Endothelial cell of umbilical vein (primary cell): ENCODE results near the gene BCL11A. TPM values are rescaled to one million over a fixed set of nuclear protein-coding genes. Genes with fewer than 3 reads are reported as not detected.

Experiments used
- BruUV-seq: library from RNA; stranded (reverse); fragments of 400-500 nt; replicated peaks from 2 replicates; lab custom pipeline; 2021; lab: Mats Ljungman, UMichigan
- CTCF ChIA-PET: fragments of 300-600, 350-600 bp; sonication (Branson Sonifier 250); formaldehyde crosslinking; loops from one replicate; lab custom pipeline; 2021; ENCODE audit warnings: antibody characterized with exemption, inconsistent platforms; lab: Charles Lee
- POLR2A ChIA-PET: fragments of 300-600, 350-600 bp; sonication (Branson Sonifier 250); formaldehyde crosslinking; loops from one replicate; lab custom pipeline; 2021; ENCODE audit warnings: antibody characterized with exemption, inconsistent platforms; lab: Charles Lee
- DNase-seq: peaks from one replicate; pipeline ENCODE4 v3.0.0-alpha.2; 2011; ENCODE audit warnings: low read depth, low spot score
- FAIRE-seq: peaks from 2 replicates; lab custom pipeline; 2011; peaks lifted over from hg19 to GRCh38; lab: Jason Lieb, UNC
- H2AFZ ChIP-seq: 2 replicates; pipeline ENCODE4 v1.6.0; 2012; ENCODE audit warnings: low read depth, low read length, control low read depth, inconsistent platforms
- H3K27ac ChIP-seq: 2 replicates; pipeline ENCODE4 v1.5.1; 2011; ENCODE audit warnings: low read depth, mild to moderate bottlenecking, control low read depth, low read length, moderate library complexity; ENCODE audit not compliant: insufficient read depth
- H3K27me3 ChIP-seq, 2 experiments: 2 replicates each; pipeline versions ENCODE4 v1.6.0 to v1.6.1; 2011; ENCODE audit warnings: low read length in 2 of 2, mixed read lengths in 1 of 2; ENCODE audit not compliant: control insufficient read depth in 2 of 2, insufficient read depth in 2 of 2
- H3K36me3 ChIP-seq, 2 experiments: 2 replicates in 1 of 2; 3 replicates in 1 of 2; pipeline ENCODE4 v1.5.1; 2011; ENCODE audit warnings: low read length in 2 of 2, mild to moderate bottlenecking in 1 of 2, moderate library complexity in 1 of 2; ENCODE audit not compliant: control insufficient read depth in 2 of 2, insufficient read depth in 2 of 2; ENCODE audit errors: extremely low read depth in 1 of 2
- H3K4me1 ChIP-seq: 3 replicates; pipeline ENCODE4 v1.5.1; 2011; ENCODE audit warnings: mild to moderate bottlenecking, low read length; ENCODE audit not compliant: control insufficient read depth, insufficient read depth; ENCODE audit errors: extremely low read depth
- H3K4me2 ChIP-seq: 2 replicates; pipeline ENCODE4 v1.6.1; 2011; ENCODE audit warnings: low read length, control low read depth, mixed read lengths; ENCODE audit not compliant: insufficient read depth
- H3K4me3 ChIP-seq, 3 experiments: fragments of 200-600 bp in 1 of 3; sonication (generic), shearing (Covaris generic) in 1 of 3; replicated peaks in 1 of 3; 2 replicates each; pipeline ENCODE4 v1.5.1; 2011 to 2016; ENCODE audit warnings: control low read depth in 3 of 3, low read length in 3 of 3, mild to moderate bottlenecking in 2 of 3, inconsistent platforms in 1 of 3, low read depth in 1 of 3, moderate library complexity in 1 of 3; ENCODE audit not compliant: insufficient read depth in 1 of 3
- H3K79me2 ChIP-seq: 2 replicates; pipeline ENCODE4 v1.6.0; 2012; ENCODE audit warnings: low read length, inconsistent platforms; ENCODE audit not compliant: control insufficient read depth, insufficient read depth
- H3K9ac ChIP-seq: replicated peaks from 2 replicates; pipeline ENCODE3; 2011; ENCODE audit warnings: low read length, control low read depth; ENCODE audit not compliant: insufficient read depth; ENCODE audit errors: extremely low read depth
- H3K9me1 ChIP-seq: replicated peaks from 3 replicates; pipeline ENCODE4 v1.6.0; 2011; ENCODE audit warnings: mild to moderate bottlenecking, low read length; ENCODE audit not compliant: control insufficient read depth, insufficient read depth; ENCODE audit errors: extremely low read depth
- H3K9me3 ChIP-seq: replicated peaks from 2 replicates; pipeline ENCODE4 v1.5.1; 2012; ENCODE audit warnings: low read length, inconsistent platforms; ENCODE audit not compliant: control insufficient read depth, insufficient read depth
- H4K20me1 ChIP-seq: replicated peaks from 2 replicates; pipeline ENCODE3; 2011; ENCODE audit warnings: mild to moderate bottlenecking, low read length; ENCODE audit not compliant: control insufficient read depth, insufficient read depth; ENCODE audit errors: extremely low read depth
- EZH2 ChIP-seq: IDR thresholded peaks from 2 replicates; pipeline ENCODE4 v1.6.1; 2012; ENCODE audit warnings: borderline replicate concordance, low read depth, mild to moderate bottlenecking, moderate library complexity, low read length, inconsistent platforms; ENCODE audit not compliant: severe bottlenecking
- FOS ChIP-seq: IDR thresholded peaks from 2 replicates; pipeline ENCODE4 v1.6.1; 2011; ENCODE audit warnings: mild to moderate bottlenecking, low read length, moderate library complexity, borderline replicate concordance; ENCODE audit not compliant: insufficient read depth
- GATA2 ChIP-seq: IDR thresholded peaks from 2 replicates; pipeline ENCODE4 v1.7.0; 2011; ENCODE audit warnings: low read depth, mild to moderate bottlenecking, moderate library complexity, mixed read lengths, low read length; ENCODE audit not compliant: insufficient read length, insufficient read depth
- JUN ChIP-seq: IDR thresholded peaks from 2 replicates; pipeline ENCODE4 v1.6.1; 2011; ENCODE audit warnings: borderline replicate concordance, low read depth; ENCODE audit not compliant: insufficient read length, insufficient read depth
- MAX ChIP-seq: IDR thresholded peaks from 2 replicates; pipeline ENCODE4 v1.6.1; 2011; ENCODE audit not compliant: insufficient read depth, insufficient read length
- MYC ChIP-seq: IDR thresholded peaks from one replicate; pipeline ENCODE4 v1.6.1; 2011; ENCODE audit warnings: mild to moderate bottlenecking, low read depth, low read length
- POLR2A ChIP-seq: IDR thresholded peaks from 2 replicates; pipeline ENCODE4 v1.6.1; 2012; ENCODE audit warnings: low read depth, mild to moderate bottlenecking, control low read depth, low read length
- POLR2AphosphoS5 ChIP-seq: IDR thresholded peaks from 2 replicates; pipeline ENCODE4 v1.6.1; 2012; ENCODE audit warnings: low read depth, mild to moderate bottlenecking, control low read depth, low read length, moderate library complexity; ENCODE audit not compliant: insufficient read depth
- dilution Hi-C: fragments of 300-500 bp; cut with MboI; formaldehyde crosslinking; loops from one replicate; pipeline ENCODE4 v1.15.0; 2019; ENCODE audit warnings: low sequenced_read_pairs; ENCODE audit not compliant: extremely low pct_ligation_motif_present
- intact Hi-C: fragments of 100-400 bp; cut with micrococcal nuclease; formaldehyde crosslinking; loops from one replicate; pipeline ENCODE4 v1.10.0; 2022
- polyA plus RNA-seq, 4 experiments: library from polyadenylated mRNA; depleted of rRNA in 3 of 4; stranded (reverse) in 3 of 4; unstranded in 1 of 4; fragments of >200 nt; gene quantifications; 2 replicates each; pipeline versions ENCODE4 v1.2.1 to v1.2.3, GENCODE V29; 2011 to 2012; ENCODE audit warnings: missing spikeins in 1 of 4
- total RNA-seq: library from RNA; stranded (reverse); gene quantifications from 2 replicates; pipeline ENCODE4 v1.2.3, GENCODE V29; 2021
- TF ChIP-seq, protein P1 (sequence below), 2 donors: IDR thresholded peaks; 1 replicate in 1 of 2; 2 replicates in 1 of 2; pipeline ENCODE4 v1.5.1; 2011; ENCODE audit warnings: low read length in 2 of 2, mild to moderate bottlenecking in 2 of 2, moderate library complexity in 2 of 2, control low read depth in 1 of 2, inconsistent platforms in 1 of 2, low read depth in 1 of 2; ENCODE audit not compliant: insufficient read depth in 1 of 2; ENCODE audit errors: extremely low read depth in 1 of 2

The BCL11A gene
- total and polyA plus RNA-seq, 2 donors (not counting 3 experiments of a cell fraction or from before 2014, with no cell fraction given), result 0.12 to 0.88 TPM

DNA sequence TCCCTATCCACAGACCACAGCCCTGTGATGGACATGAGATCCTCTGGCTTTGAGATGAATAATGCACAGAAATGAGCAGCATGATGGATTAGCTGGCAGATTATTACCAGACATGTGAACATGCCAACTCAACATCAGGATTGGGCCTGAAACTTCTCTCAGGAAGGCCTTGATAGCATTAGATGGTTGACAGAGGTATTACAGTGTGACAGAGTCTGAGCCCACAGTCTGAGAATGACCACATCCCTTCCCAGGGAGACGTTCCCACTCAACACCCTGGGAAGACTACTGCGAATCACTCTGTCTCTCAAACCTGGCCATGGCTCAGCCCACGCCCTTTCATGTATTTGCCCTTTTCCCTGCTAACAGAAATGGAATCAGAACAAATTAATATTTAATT, 66.9 kb downstream of the BCL11A start:
- dilution Hi-C loops (no loop called here), intact Hi-C loops (no loop called here)
- H2AFZ ChIP-seq, result no peak overlapping the region
- H3K9me3 ChIP-seq, result no peaks in the 10 kb centered on the region
- H3K79me2 ChIP-seq, result no peaks in the 10 kb centered on the region
- BruUV-seq, result no TSS peak
- no peaks in the 10 kb centered on the region for H3K27me3 ChIP-seq
- H3K9ac ChIP-seq, result no peak overlapping the region
- FAIRE-seq (no peak), DNase-seq (no peak)
- TF ChIP-seq POLR2AphosphoS5 (no peak), MAX (no peak), JUN (no peak), MYC (no peak), POLR2A (no peak), GATA2 (no peak), EZH2 (no peak), FOS (no peak)
- TF ChIP-seq, protein P1, sequence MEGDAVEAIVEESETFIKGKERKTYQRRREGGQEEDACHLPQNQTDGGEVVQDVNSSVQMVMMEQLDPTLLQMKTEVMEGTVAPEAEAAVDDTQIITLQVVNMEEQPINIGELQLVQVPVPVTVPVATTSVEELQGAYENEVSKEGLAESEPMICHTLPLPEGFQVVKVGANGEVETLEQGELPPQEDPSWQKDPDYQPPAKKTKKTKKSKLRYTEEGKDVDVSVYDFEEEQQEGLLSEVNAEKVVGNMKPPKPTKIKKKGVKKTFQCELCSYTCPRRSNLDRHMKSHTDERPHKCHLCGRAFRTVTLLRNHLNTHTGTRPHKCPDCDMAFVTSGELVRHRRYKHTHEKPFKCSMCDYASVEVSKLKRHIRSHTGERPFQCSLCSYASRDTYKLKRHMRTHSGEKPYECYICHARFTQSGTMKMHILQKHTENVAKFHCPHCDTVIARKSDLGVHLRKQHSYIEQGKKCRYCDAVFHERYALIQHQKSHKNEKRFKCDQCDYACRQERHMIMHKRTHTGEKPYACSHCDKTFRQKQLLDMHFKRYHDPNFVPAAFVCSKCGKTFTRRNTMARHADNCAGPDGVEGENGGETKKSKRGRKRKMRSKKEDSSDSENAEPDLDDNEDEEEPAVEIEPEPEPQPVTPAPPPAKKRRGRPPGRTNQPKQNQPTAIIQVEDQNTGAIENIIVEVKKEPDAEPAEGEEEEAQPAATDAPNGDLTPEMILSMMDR (IDR thresholded peaks at IDR 0.05; ENCODE audit: extremely low read depth in 1 of 2, insufficient read depth in 1 of 2, low read depth in 1 of 2, low read length in 2 of 2), result no peak
- no peak overlapping the region for H3K27ac ChIP-seq
- no peak overlapping the region for H3K4me2 ChIP-seq
- ChIA-PET POLR2A (no interaction called here), CTCF (no interaction called here)
- no peaks in the 10 kb centered on the region for H3K36me3 ChIP-seq
- no peak overlapping the region for H3K4me3 ChIP-seq
- H3K9me1 ChIP-seq, result no peaks in the 10 kb centered on the region
- H4K20me1 ChIP-seq, result no peaks in the 10 kb centered on the region
- no peaks in the 10 kb centered on the region for H3K4me1 ChIP-seq
